Adrenal gland (tissue), 5 donors: ENCODE results near the gene VDAC1.

Source experiments
- POLR2A ChIP-seq, 2 donors: fragments of 450-650 bp; IDR thresholded peaks; one replicate each; pipeline ENCODE4 v1.6.1; 2017; ENCODE audit warnings: antibody characterized with exemption in 2 of 2, mild to moderate bottlenecking in 2 of 2, moderate library complexity in 1 of 2
- TF ChIP-seq, protein P1 (sequence below), 6 experiments: fragments of 450-650 bp in 4 of 6; fragments of 200-600 bp in 2 of 6; sonication (generic) in 1 of 6; IDR thresholded peaks; 1 replicate in 5 of 6; 2 replicates in 1 of 6; pipeline versions ENCODE4 v1.5.1 to v1.8.0; 2016 to 2021; ENCODE audit warnings: antibody characterized with exemption in 6 of 6, mild to moderate bottlenecking in 2 of 6, moderate library complexity in 1 of 6
- donor health status: DM: no; HTN: no; CAD: no.

DNA sequence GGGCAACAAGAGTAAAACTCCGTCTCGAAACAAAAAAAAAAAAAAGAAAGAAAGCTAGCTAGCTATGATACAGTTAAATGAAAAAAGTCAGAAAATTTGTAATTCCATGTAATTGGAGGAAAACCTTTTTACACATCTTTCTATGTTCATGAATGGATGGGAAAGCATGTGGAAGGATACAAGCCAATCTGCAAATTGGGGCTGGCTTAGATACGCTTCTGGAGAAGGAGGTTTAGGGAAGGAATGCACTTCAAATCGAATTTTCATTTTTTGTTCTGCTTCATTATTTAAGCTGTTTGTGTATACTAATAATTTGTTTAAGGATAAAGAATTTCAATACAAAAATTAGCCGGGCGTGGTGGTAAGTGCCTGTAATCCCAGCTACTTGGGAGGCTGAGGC is 6.7 kb downstream of the VDAC1 start:
- TF ChIP-seq POLR2A (IDR thresholded peaks at IDR 0.05) = no peak
- TF ChIP-seq, protein P1, sequence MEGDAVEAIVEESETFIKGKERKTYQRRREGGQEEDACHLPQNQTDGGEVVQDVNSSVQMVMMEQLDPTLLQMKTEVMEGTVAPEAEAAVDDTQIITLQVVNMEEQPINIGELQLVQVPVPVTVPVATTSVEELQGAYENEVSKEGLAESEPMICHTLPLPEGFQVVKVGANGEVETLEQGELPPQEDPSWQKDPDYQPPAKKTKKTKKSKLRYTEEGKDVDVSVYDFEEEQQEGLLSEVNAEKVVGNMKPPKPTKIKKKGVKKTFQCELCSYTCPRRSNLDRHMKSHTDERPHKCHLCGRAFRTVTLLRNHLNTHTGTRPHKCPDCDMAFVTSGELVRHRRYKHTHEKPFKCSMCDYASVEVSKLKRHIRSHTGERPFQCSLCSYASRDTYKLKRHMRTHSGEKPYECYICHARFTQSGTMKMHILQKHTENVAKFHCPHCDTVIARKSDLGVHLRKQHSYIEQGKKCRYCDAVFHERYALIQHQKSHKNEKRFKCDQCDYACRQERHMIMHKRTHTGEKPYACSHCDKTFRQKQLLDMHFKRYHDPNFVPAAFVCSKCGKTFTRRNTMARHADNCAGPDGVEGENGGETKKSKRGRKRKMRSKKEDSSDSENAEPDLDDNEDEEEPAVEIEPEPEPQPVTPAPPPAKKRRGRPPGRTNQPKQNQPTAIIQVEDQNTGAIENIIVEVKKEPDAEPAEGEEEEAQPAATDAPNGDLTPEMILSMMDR (IDR thresholded peaks at IDR 0.05) = no peak
